ENCODE measurements around the gene C1orf198. TPM values are rescaled to one million over a fixed set of nuclear protein-coding genes. Genes with fewer than 3 reads are reported as not detected.

Gene C1orf198
- polyA plus RNA-seq, 1 of the 3 experiments (the other 2 are of a cell fraction), result 12.3 TPM

- no peak for TF ChIP-seq RXRA (IDR thresholded peaks at IDR 0.05; ENCODE audit: borderline replicate concordance, low read depth)
- no peak for TF ChIP-seq IRF3 (IDR thresholded peaks at IDR 0.05; ENCODE audit: low read depth, low read length)
- TF ChIP-seq SIN3A (IDR thresholded peaks at IDR 0.05; ENCODE audit: borderline replicate concordance, low read depth, low read length), result no peak
- no peak for TF ChIP-seq CTCF (IDR thresholded peaks at IDR 0.05)
- no peak for TF ChIP-seq EP300 (IDR thresholded peaks at IDR 0.05; ENCODE audit: borderline replicate concordance in 1 of 2, low read depth in 1 of 2, low read length in 1 of 2)
- TF ChIP-seq NRF1 (IDR thresholded peaks at IDR 0.05; ENCODE audit: low read depth, low read length), result no peak
- no peak for TF ChIP-seq POLR2AphosphoS5 (IDR thresholded peaks at IDR 0.05; ENCODE audit: low read depth, low read length)
- no peak for TF ChIP-seq CHD2 (IDR thresholded peaks at IDR 0.05; ENCODE audit: low read length, partially characterized antibody)
- TF ChIP-seq TAF1 (IDR thresholded peaks at IDR 0.05; ENCODE audit: borderline replicate concordance, low read depth, low read length), result no peak
- no peak for TF ChIP-seq FOXJ3 (CRISPR knock-in tag; IDR thresholded peaks at IDR 0.05)
- no peak for TF ChIP-seq MEF2A (IDR thresholded peaks at IDR 0.05; ENCODE audit: borderline replicate concordance, low read depth)
- no peak for TF ChIP-seq SMC3 (IDR thresholded peaks at IDR 0.05; ENCODE audit: low read depth, low read length)
- TF ChIP-seq, protein P1, sequence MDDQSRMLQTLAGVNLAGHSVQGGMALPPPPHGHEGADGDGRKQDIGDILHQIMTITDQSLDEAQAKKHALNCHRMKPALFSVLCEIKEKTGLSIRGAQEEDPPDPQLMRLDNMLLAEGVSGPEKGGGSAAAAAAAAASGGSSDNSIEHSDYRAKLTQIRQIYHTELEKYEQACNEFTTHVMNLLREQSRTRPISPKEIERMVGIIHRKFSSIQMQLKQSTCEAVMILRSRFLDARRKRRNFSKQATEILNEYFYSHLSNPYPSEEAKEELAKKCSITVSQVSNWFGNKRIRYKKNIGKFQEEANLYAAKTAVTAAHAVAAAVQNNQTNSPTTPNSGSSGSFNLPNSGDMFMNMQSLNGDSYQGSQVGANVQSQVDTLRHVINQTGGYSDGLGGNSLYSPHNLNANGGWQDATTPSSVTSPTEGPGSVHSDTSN (IDR thresholded peaks at IDR 0.05), result no peak
- TF ChIP-seq RCOR1 (IDR thresholded peaks at IDR 0.05; ENCODE audit: low read length), result no peak
- no peak for TF ChIP-seq USF1 (IDR thresholded peaks at IDR 0.05; ENCODE audit: borderline replicate concordance, low read depth)
- Histone ChIP-seq H3K9me3 (peaks cover 9% of the 10 kb centered on the region; the same call in 1 of the 2 replicates), H3K27ac (ENCODE audit: low read depth in 2 of 2, low read length in 1 of 2) (no peak overlapping the region), H3K27me3 (ENCODE audit: insufficient read depth) (no peaks in the 10 kb centered on the region), H3K4me2 (no peak overlapping the region), H2AFZ (ENCODE audit: low read depth) (no peak overlapping the region), H3K4me1 (ENCODE audit: control insufficient read depth in 1 of 2, insufficient read depth in 2 of 2, low read depth in 1 of 2, low read length in 1 of 2) (no peaks in the 10 kb centered on the region), H3F3A (replicated peaks; ENCODE audit: insufficient read depth) (no peaks in the 10 kb centered on the region), H4K20me1 (ENCODE audit: insufficient read depth) (no peaks in the 10 kb centered on the region), H3K79me2 (ENCODE audit: insufficient read depth) (no peaks in the 10 kb centered on the region), H3K36me3 (replicated peaks in 1 of 2; ENCODE audit: control insufficient read depth in 1 of 2, insufficient read depth in 2 of 2, low read length in 1 of 2) (no peaks in the 10 kb centered on the region), H3K9ac (no peak overlapping the region), H3K4me3 (ENCODE audit: low read depth in 2 of 2, low read length in 1 of 2) (no peak overlapping the region), H3K9me2 (no peaks in the 10 kb centered on the region)
- POLR2A ChIA-PET, result no interaction called here
- DNase-seq, result no peak
- WGBS (ENCODE audit: low lambda C conversion rate), result 40% methylated on average over 3 of the region's 3 CpGs
- CTCF ChIA-PET, result interaction anchor here (1.0 kb wide), 1 partner anchor 10 kb away, joined by 3 read pairs; no protein-coding TSS in a partner anchor
Observed at GRCh38 chr1:230814949-230815692, 53.2 kb downstream of the C1orf198 start.
